Melanocyte of skin (primary cell): ENCODE results near the gene LYPD6B. TPM values are rescaled to one million over a fixed set of nuclear protein-coding genes. Genes with fewer than 3 reads are reported as not detected.

Experiments used
- total RNA-seq, 2 donors: library from RNA; depleted of rRNA; stranded (reverse); fragments of >200 nt; gene quantifications; 2 replicates each; pipeline ENCODE4 v1.2.3, GENCODE V29; 2012

Gene LYPD6B
- total RNA-seq = not detected

GRCh38 chr2:149038442-149039212 lies at the start of gene LYPD6B:
Gene LYPD6B (plus strand): TSS chr2:149038699. CDS start chr2:149130949, 92,250 bp downstream.

Other genes starting within 250 kb of the LYPD6B start
- under 1 TPM; 0.34 to 1.00 TPM for gene KIF5C, start 163.5 kb upstream of the LYPD6B start, total RNA-seq